H9 (cell line): ENCODE data around the gene PPIP5K2. TPM values are rescaled to one million over a fixed set of nuclear protein-coding genes. Genes with fewer than 3 reads are reported as not detected.

ENCODE experiments used
- DNase-seq: peaks from one replicate; pipeline ENCODE4 v3.0.0-alpha.2; 2017
- H2AFZ ChIP-seq: one replicate; pipeline ENCODE4 v1.6.1; 2013; ENCODE audit warnings: mild to moderate bottlenecking, low read length, control low read depth, moderate library complexity
- H2AK5ac ChIP-seq: 2 replicates; pipeline ENCODE4 v1.6.1; 2013; ENCODE audit warnings: low read length, control low read depth, mixed read lengths; ENCODE audit not compliant: insufficient read length
- H2BK120ac ChIP-seq: one replicate; pipeline ENCODE4 v1.6.1; 2013; ENCODE audit warnings: low read depth, mild to moderate bottlenecking, low read length, control low read depth, inconsistent platforms; ENCODE audit not compliant: poor library complexity, severe bottlenecking
- H2BK12ac ChIP-seq: 2 replicates; pipeline ENCODE4 v1.6.1; 2013; ENCODE audit warnings: low read length, control low read depth, mixed read lengths, low read depth; ENCODE audit not compliant: insufficient read length
- H2BK15ac ChIP-seq: 2 replicates; pipeline ENCODE4 v1.6.1; 2013; ENCODE audit warnings: low read depth, low read length, control low read depth
- H2BK20ac ChIP-seq: one replicate; pipeline ENCODE4 v1.6.1; 2013; ENCODE audit warnings: low read depth, mild to moderate bottlenecking, low read length, control low read depth, inconsistent platforms; ENCODE audit not compliant: poor library complexity, severe bottlenecking
- H2BK5ac ChIP-seq: 2 replicates; pipeline ENCODE4 v1.6.1; 2013; ENCODE audit warnings: low read length, control low read depth, mixed read lengths; ENCODE audit not compliant: insufficient read length
- H3K14ac ChIP-seq: 2 replicates; pipeline ENCODE4 v1.6.1; 2013; ENCODE audit warnings: low read length, control low read depth; ENCODE audit not compliant: insufficient read depth
- H3K18ac ChIP-seq: 2 replicates; pipeline ENCODE4 v1.6.1; 2013; ENCODE audit warnings: low read depth, mild to moderate bottlenecking, mixed read lengths, low read length, control low read depth; ENCODE audit not compliant: insufficient read length
- H3K23ac ChIP-seq: 2 replicates; pipeline ENCODE4 v1.6.1; 2013; ENCODE audit warnings: low read length, control low read depth, mixed read lengths, low read depth; ENCODE audit not compliant: insufficient read length
- H3K23me2 ChIP-seq: 2 replicates; pipeline ENCODE4 v1.6.1; 2013; ENCODE audit warnings: low read depth, mild to moderate bottlenecking, mixed read lengths, low read length, control low read depth; ENCODE audit not compliant: insufficient read length, poor library complexity, severe bottlenecking
- H3K27ac ChIP-seq: 2 replicates; pipeline ENCODE4 v1.5.1; 2013; ENCODE audit warnings: low read length, control low read depth, mixed read lengths, low read depth; ENCODE audit not compliant: insufficient read length
- H3K27me3 ChIP-seq: 2 replicates; pipeline ENCODE4 v1.6.1; 2013; ENCODE audit warnings: low read length, control low read depth, inconsistent platforms; ENCODE audit not compliant: insufficient read depth
- H3K4ac ChIP-seq: 2 replicates; pipeline ENCODE4 v1.6.1; 2013; ENCODE audit warnings: low read depth, mild to moderate bottlenecking, control low read depth, inconsistent platforms, low read length, moderate library complexity
- H3K4me1 ChIP-seq: 2 replicates; pipeline ENCODE4 v1.6.1; 2013; ENCODE audit warnings: low read length, control low read depth, inconsistent platforms; ENCODE audit not compliant: insufficient read depth
- H3K4me2 ChIP-seq: 2 replicates; pipeline ENCODE4 v1.6.1; 2013; ENCODE audit warnings: low read length, control low read depth, mixed read lengths; ENCODE audit not compliant: insufficient read length, insufficient read depth
- H3K56ac ChIP-seq: 2 replicates; pipeline ENCODE4 v1.6.1; 2013; ENCODE audit warnings: low read depth, mild to moderate bottlenecking, mixed read lengths, low read length, control low read depth; ENCODE audit not compliant: insufficient read length
- H3K79me1 ChIP-seq: 2 replicates; pipeline ENCODE4 v1.6.1; 2013; ENCODE audit warnings: low read depth, mild to moderate bottlenecking, moderate library complexity, low read length, control low read depth, inconsistent platforms; ENCODE audit not compliant: insufficient read depth, poor library complexity, severe bottlenecking
- H3K79me2 ChIP-seq: 2 replicates; pipeline ENCODE4 v1.6.1; 2013; ENCODE audit warnings: low read length, control low read depth, inconsistent platforms; ENCODE audit not compliant: insufficient read depth
- H3K9ac ChIP-seq: 2 replicates; pipeline ENCODE4 v1.6.1; 2013; ENCODE audit warnings: low read length, control low read depth, mixed read lengths; ENCODE audit not compliant: insufficient read length; ENCODE audit errors: extremely low read depth
- H3K9me3 ChIP-seq: one replicate; pipeline ENCODE4 v1.6.1; 2013; ENCODE audit warnings: low read depth, low read length, inconsistent platforms; ENCODE audit not compliant: control insufficient read depth
- H3T11ph ChIP-seq: one replicate; pipeline ENCODE4 v1.6.1; 2013; ENCODE audit warnings: mild to moderate bottlenecking, low read length, control low read depth, inconsistent platforms
- H4K20me1 ChIP-seq: one replicate; pipeline ENCODE4 v1.6.1; 2013; ENCODE audit not compliant: control insufficient read depth, insufficient read length, insufficient read depth
- H4K5ac ChIP-seq: 2 replicates; pipeline ENCODE4 v1.6.1; 2013; ENCODE audit warnings: low read depth, mild to moderate bottlenecking, mixed read lengths, low read length, control low read depth; ENCODE audit not compliant: insufficient read length
- H4K8ac ChIP-seq: replicated peaks from 2 replicates; pipeline ENCODE4 v1.6.1; 2013; ENCODE audit warnings: low read length, control low read depth, mixed read lengths, low read depth; ENCODE audit not compliant: insufficient read length
- H4K91ac ChIP-seq: 2 replicates; pipeline ENCODE4 v1.6.1; 2013; ENCODE audit warnings: low read depth, mild to moderate bottlenecking, moderate library complexity, mixed read lengths, low read length, control low read depth; ENCODE audit not compliant: insufficient read length
- H3K27ac Mint-ChIP-seq, 3 experiments: 2 replicates in 2 of 3; 3 replicates in 1 of 3; pipeline ENCODE4 v1.8.0; 2020 to 2021; ENCODE audit warnings: mixed read lengths in 3 of 3, mild to moderate bottlenecking in 1 of 3, moderate library complexity in 1 of 3
- H3K27me3 Mint-ChIP-seq: 2 replicates; pipeline ENCODE4 v1.8.0; 2021; ENCODE audit warnings: low read depth, mild to moderate bottlenecking, moderate library complexity, mixed read lengths
- H3K36me3 Mint-ChIP-seq, 3 experiments: 2 replicates in 2 of 3; 3 replicates in 1 of 3; pipeline ENCODE4 v1.8.0; 2020 to 2021; ENCODE audit warnings: low read depth in 3 of 3, mixed read lengths in 3 of 3; ENCODE audit not compliant: insufficient read depth in 1 of 3
- H3K4me1 Mint-ChIP-seq, 2 experiments: 2 replicates each; pipeline ENCODE4 v1.8.0; 2020; ENCODE audit warnings: mixed read lengths in 2 of 2
- H3K4me3 Mint-ChIP-seq, 2 experiments: 2 replicates in 1 of 2; 3 replicates in 1 of 2; pipeline ENCODE4 v1.8.0; 2020 to 2021; ENCODE audit warnings: mild to moderate bottlenecking in 2 of 2, mixed read lengths in 2 of 2, moderate library complexity in 1 of 2
- H3K9me3 Mint-ChIP-seq, 2 experiments: 2 replicates in 1 of 2; 3 replicates in 1 of 2; pipeline ENCODE4 v1.8.0; 2020; ENCODE audit warnings: mild to moderate bottlenecking in 2 of 2, mixed read lengths in 2 of 2, moderate library complexity in 1 of 2
- CTCF ChIP-seq: fragments of 200-600 bp; sonication (generic); conservative IDR thresholded peaks from 3 replicates; pipeline ENCODE4 v1.8.0; 2021; ENCODE audit warnings: antibody characterized with exemption, mild to moderate bottlenecking
- WGBS: extraction: QIAGEN DNeasy Blood & Tissue Kit; methylation state at CpG from one replicate; pipeline ENCODE4 v1.1.7; 2013; ENCODE audit warnings: missing lambda C conversion rate, low lambda C conversion rate, mixed read lengths; ENCODE audit not compliant: insufficient read length; ENCODE audit errors: extremely low coverage; 5-methylcytosine and 5-hydroxymethylcytosine counted together
- total RNA-seq: library from RNA; stranded (reverse); gene quantifications from 2 replicates; pipeline ENCODE4 v1.2.1, GENCODE V29; 2021

PPIP5K2 gene
- total RNA-seq, 1 experiment from 2014 or later: 43.8 TPM

GRCh38 chr5:103247118-103247517 is 127.0 kb downstream of the PPIP5K2 start:
- no peak overlapping the region for H3T11ph ChIP-seq
- Mint-ChIP-seq H3K4me1 (peaks cover 3% of the 10 kb centered on the region in 2 experiments; a peak in 2 of 4 replicates), H3K27ac (no peak overlapping the region)

More at GRCh38 chr5:103247118-103247517, 127.0 kb downstream of the PPIP5K2 start:
- Histone ChIP-seq H2BK20ac (no peak overlapping the region), H2BK5ac (no peak overlapping the region), H2AFZ (no peak overlapping the region), H3K14ac (no peak overlapping the region), H4K8ac (no peak overlapping the region), H2AK5ac (no peak overlapping the region), H4K20me1 (no peaks in the 10 kb centered on the region), H3K27ac (no peak overlapping the region), H4K91ac (no peak overlapping the region), H2BK120ac (no peak overlapping the region), H3K79me1 (no peaks in the 10 kb centered on the region), H3K4me2 (no peak overlapping the region), H3K4me1 (no peaks in the 10 kb centered on the region), H3K79me2 (no peaks in the 10 kb centered on the region), H3K23me2 (no peaks in the 10 kb centered on the region), H3K9ac (no peak overlapping the region), H3K18ac (no peak overlapping the region), H3K23ac (no peak overlapping the region), H3K9me3 (no peaks in the 10 kb centered on the region), H3K4ac (no peak overlapping the region), H3K56ac (no peak overlapping the region), H4K5ac (no peak overlapping the region), H3K27me3 (no peaks in the 10 kb centered on the region), H2BK12ac (no peak overlapping the region), H2BK15ac (no peak overlapping the region)
- no CpG with 5 or more reads among the region's 1 CpG for WGBS
- Mint-ChIP-seq H3K4me3 (no peak overlapping the region), H3K9me3 (no peaks in the 10 kb centered on the region; a peak in 2 of 5 replicates), H3K36me3 (peaks cover 0 to 1% (median 0%) of the 10 kb centered on the region in 3 experiments; a peak in 1 of 7 replicates), H3K27me3 (no peaks in the 10 kb centered on the region)
- no peak for TF ChIP-seq CTCF
- no peak for DNase-seq
